COLO668 (cell line): ENCODE data around the gene ZNF426.

Experiments used
- DNase-seq: peaks from one replicate; lab custom pipeline; 2025; ENCODE audit not compliant: unreplicated experiment; lab: John Stamatoyannopoulos, UW

ZNF426 gene

GRCh38 chr19:9498183-9498902 lies 40.1 kb downstream of the ZNF426 start, which contains the start of gene ZNF560:
TSS of gene ZNF560 (minus strand) at chr19:9498616. CDS start at chr19:9475313, 23,303 bp downstream.
- no peak for DNase-seq

- DNase-seq: no peak
Measured at GRCh38 chr19:9494096-9494495, 44.3 kb downstream of the ZNF426 start.

- DNase-seq: no peak
Measured at GRCh38 chr19:9487016-9487415, 51.4 kb downstream of the ZNF426 start.

GRCh38 chr19:9485140-9485539 lies 53.3 kb downstream of the ZNF426 start:
- no peak for DNase-seq

GRCh38 chr19:9474975-9475374 lies 63.5 kb downstream of the ZNF426 start:
- DNase-seq: no peak
